GM12878 (cell line): ENCODE data around the gene RRP36. TPM values are rescaled to one million over a fixed set of nuclear protein-coding genes. Genes with fewer than 3 reads are reported as not detected.
A peak's percentile ranks its signal among the peaks of the same experiment; 100 is the strongest.

Source experiments
- CREM ChIP-seq: IDR thresholded peaks from 2 replicates; pipeline ENCODE4 v1.6.1; 2014; ENCODE audit warnings: antibody characterized with exemption, low read depth
- CTCF ChIP-seq, 3 experiments: IDR thresholded peaks in 2 of 3; conservative IDR thresholded peaks in 1 of 3; 2 replicates each; pipeline ENCODE4 v1.5.1; 2011; ENCODE audit warnings: low read depth in 3 of 3, low read length in 3 of 3, mild to moderate bottlenecking in 3 of 3, control low read depth in 2 of 3, moderate library complexity in 2 of 3, inconsistent platforms in 1 of 3, mixed read lengths in 1 of 3; ENCODE audit not compliant: control insufficient read depth in 2 of 3, insufficient read depth in 1 of 3; ENCODE audit errors: extremely low read depth in 1 of 3
- DPF2 ChIP-seq: fragments of 450-650 bp; IDR thresholded peaks from 2 replicates; pipeline ENCODE4 v1.6.1; 2017; ENCODE audit warnings: mild to moderate bottlenecking
- GATAD2B ChIP-seq: fragments of 450-650 bp; conservative IDR thresholded peaks from 2 replicates; pipeline ENCODE4 v1.6.1; 2017; ENCODE audit warnings: low read depth, mild to moderate bottlenecking, moderate library complexity
- JUND ChIP-seq: IDR thresholded peaks from 2 replicates; pipeline ENCODE4 v1.6.1; 2012; ENCODE audit warnings: low read depth, mild to moderate bottlenecking, low read length, improper control_type of control experiment, moderate library complexity
- MTA2 ChIP-seq: fragments of 450-650 bp; IDR thresholded peaks from 2 replicates; pipeline ENCODE4 v1.6.1; 2016; ENCODE audit warnings: low read depth, mild to moderate bottlenecking, moderate library complexity
- NR2C1 ChIP-seq: fragments of 450-650 bp; IDR thresholded peaks from 2 replicates; pipeline ENCODE4 v1.6.1; 2017; ENCODE audit warnings: antibody characterized with exemption, mild to moderate bottlenecking, moderate library complexity
- PAX5 ChIP-seq: IDR thresholded peaks from 2 replicates; pipeline ENCODE4 v1.6.1; 2011; ENCODE audit warnings: low read depth, low read length, borderline replicate concordance
- RAD21 ChIP-seq: IDR thresholded peaks from 2 replicates; pipeline ENCODE4 v1.6.1; 2011; ENCODE audit warnings: mild to moderate bottlenecking, low read depth, low read length, moderate library complexity; ENCODE audit not compliant: insufficient read depth
- RELA ChIP-seq: fragments of 450-650 bp; IDR thresholded peaks from 2 replicates; pipeline ENCODE4 v1.8.0; 2014; ENCODE audit warnings: borderline replicate concordance; ENCODE audit not compliant: partially characterized antibody
- TCF3 ChIP-seq: IDR thresholded peaks from 2 replicates; pipeline ENCODE4 v1.6.1; 2012; ENCODE audit warnings: low read depth, mild to moderate bottlenecking, low read length, borderline replicate concordance; ENCODE audit not compliant: insufficient read depth
- TCF7 ChIP-seq: IDR thresholded peaks from 2 replicates; pipeline ENCODE4 v1.6.1; 2014; ENCODE audit warnings: antibody characterized with exemption, borderline replicate concordance
- YY1 ChIP-seq: IDR thresholded peaks from 2 replicates; pipeline ENCODE4 v1.6.1; 2011; ENCODE audit warnings: low read depth, mild to moderate bottlenecking, low read length
- ZBTB11 ChIP-seq: fragments of 450-650 bp; formaldehyde crosslinking; IDR thresholded peaks from 2 replicates; pipeline ENCODE4 v1.5.0; 2022; ENCODE audit warnings: mild to moderate bottlenecking, missing genetic modification characterization
- ZNF217 ChIP-seq: fragments of 450-650 bp; IDR thresholded peaks from 2 replicates; pipeline ENCODE4 v1.6.1; 2017; ENCODE audit warnings: antibody characterized with exemption, mild to moderate bottlenecking
- ZNF24 ChIP-seq: fragments of 450-650 bp; IDR thresholded peaks from 2 replicates; pipeline ENCODE4 v1.6.1; 2017; ENCODE audit warnings: antibody characterized with exemption, mild to moderate bottlenecking
- ZNF687 ChIP-seq: fragments of 450-650 bp; IDR thresholded peaks from 2 replicates; pipeline ENCODE4 v1.6.1; 2017; ENCODE audit warnings: mild to moderate bottlenecking, moderate library complexity
- polyA plus RNA-seq, 11 experiments: library from polyadenylated mRNA; depleted of rRNA in 4 of 11; unstranded in 6 of 11; stranded (reverse) in 5 of 11; fragments of >200 nt; fragmentation: Nextera tagmentation in 4 of 11; fragmentation: Illumina TruSeq in 1 of 11; extraction: Ambion mirVana in 4 of 11; extraction: Trizol in 1 of 11; gene quantifications; 1 replicate in 1 of 11; 2 replicates in 10 of 11; pipeline versions ENCODE4 v1.2.1 to v1.2.3, GENCODE V29; 2011 to 2016; ENCODE audit warnings: inconsistent platforms in 2 of 11, missing spikeins in 2 of 11, low read depth in 1 of 11
- total RNA-seq, 4 experiments: library from RNA; depleted of rRNA in 3 of 4; stranded (reverse); fragments of >200 nt in 3 of 4; fragmentation: Illumina TruSeq in 1 of 4; extraction: Trizol in 1 of 4; gene quantifications; 2 replicates each; pipeline versions ENCODE4 v1.2.1 to v1.2.3, GENCODE V29; 2013 to 2021
- TF ChIP-seq, protein P1 (sequence below): fragments of 450-650 bp; IDR thresholded peaks from 2 replicates; pipeline ENCODE4 v1.6.1; 2017; ENCODE audit warnings: antibody characterized with exemption, mild to moderate bottlenecking, moderate library complexity

The RRP36 gene
- total and polyA plus RNA-seq, 10 of the 15 experiments (the other 5 are each of a cell fraction or from before 2014, with no cell fraction given): 17.6 to 101 (median 69.7) TPM

GRCh38 chr6:43070028-43070632, 48.7 kb downstream of the RRP36 start (continued):
- TF ChIP-seq CREM: no peak
- TF ChIP-seq DPF2: no peak
- peak; percentile 78 for TF ChIP-seq RAD21
- TF ChIP-seq ZNF24: no peak
- TF ChIP-seq JUND: no peak
- no peak for TF ChIP-seq PAX5
- no peak for TF ChIP-seq TCF3
- no peak for TF ChIP-seq TCF7
- TF ChIP-seq NR2C1: no peak
- TF ChIP-seq YY1: 0 out of 2 replicates have a peak, but pooled peaks have one; percentile 33
- no peak for TF ChIP-seq ZNF217
- no peak for TF ChIP-seq RELA
- no peak for TF ChIP-seq GATAD2B
- no peak for TF ChIP-seq ZBTB11
- TF ChIP-seq MTA2: no peak
- no peak for TF ChIP-seq ZNF687
- TF ChIP-seq CTCF (IDR thresholded peaks at IDR 0.05 in 2 of 3, conservative IDR thresholded peaks at IDR 0.05 in 1 of 3; ENCODE audit: control insufficient read depth in 2 of 3, extremely low read depth in 1 of 3, insufficient read depth in 1 of 3, low read depth in 3 of 3, low read length in 3 of 3): peak; percentile 37 to 61 (median 56); a peak in 5 of 6 replicates
- TF ChIP-seq, protein P1, sequence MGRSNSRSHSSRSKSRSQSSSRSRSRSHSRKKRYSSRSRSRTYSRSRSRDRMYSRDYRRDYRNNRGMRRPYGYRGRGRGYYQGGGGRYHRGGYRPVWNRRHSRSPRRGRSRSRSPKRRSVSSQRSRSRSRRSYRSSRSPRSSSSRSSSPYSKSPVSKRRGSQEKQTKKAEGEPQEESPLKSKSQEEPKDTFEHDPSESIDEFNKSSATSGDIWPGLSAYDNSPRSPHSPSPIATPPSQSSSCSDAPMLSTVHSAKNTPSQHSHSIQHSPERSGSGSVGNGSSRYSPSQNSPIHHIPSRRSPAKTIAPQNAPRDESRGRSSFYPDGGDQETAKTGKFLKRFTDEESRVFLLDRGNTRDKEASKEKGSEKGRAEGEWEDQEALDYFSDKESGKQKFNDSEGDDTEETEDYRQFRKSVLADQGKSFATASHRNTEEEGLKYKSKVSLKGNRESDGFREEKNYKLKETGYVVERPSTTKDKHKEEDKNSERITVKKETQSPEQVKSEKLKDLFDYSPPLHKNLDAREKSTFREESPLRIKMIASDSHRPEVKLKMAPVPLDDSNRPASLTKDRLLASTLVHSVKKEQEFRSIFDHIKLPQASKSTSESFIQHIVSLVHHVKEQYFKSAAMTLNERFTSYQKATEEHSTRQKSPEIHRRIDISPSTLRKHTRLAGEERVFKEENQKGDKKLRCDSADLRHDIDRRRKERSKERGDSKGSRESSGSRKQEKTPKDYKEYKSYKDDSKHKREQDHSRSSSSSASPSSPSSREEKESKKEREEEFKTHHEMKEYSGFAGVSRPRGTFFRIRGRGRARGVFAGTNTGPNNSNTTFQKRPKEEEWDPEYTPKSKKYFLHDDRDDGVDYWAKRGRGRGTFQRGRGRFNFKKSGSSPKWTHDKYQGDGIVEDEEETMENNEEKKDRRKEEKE: no peak
